Osteocyte (in vitro differentiated cells): ENCODE data around the gene GMPS. TPM values are rescaled to one million over a fixed set of nuclear protein-coding genes. Genes with fewer than 3 reads are reported as not detected.

ENCODE experiments used
- DNase-seq: peaks from one replicate; pipeline ENCODE4 v3.0.0; 2021; ENCODE audit warnings: mixed read lengths; ENCODE audit not compliant: unreplicated experiment; ENCODE audit errors: extremely low spot score
- H3K27ac Mint-ChIP-seq: one replicate; pipeline ENCODE4 v1.8.0; 2021; ENCODE audit warnings: mild to moderate bottlenecking, mixed read lengths; ENCODE audit not compliant: unreplicated experiment
- H3K27me3 Mint-ChIP-seq: one replicate; pipeline ENCODE4 v1.8.0; 2021; ENCODE audit warnings: mixed read lengths; ENCODE audit not compliant: unreplicated experiment
- H3K36me3 Mint-ChIP-seq: one replicate; pipeline ENCODE4 v1.8.0; 2021; ENCODE audit warnings: mixed read lengths; ENCODE audit not compliant: unreplicated experiment
- H3K4me1 Mint-ChIP-seq: one replicate; pipeline ENCODE4 v1.8.0; 2021; ENCODE audit warnings: mixed read lengths; ENCODE audit not compliant: unreplicated experiment
- H3K4me3 Mint-ChIP-seq: one replicate; pipeline ENCODE4 v1.8.0; 2021; ENCODE audit warnings: mild to moderate bottlenecking, moderate library complexity, mixed read lengths; ENCODE audit not compliant: unreplicated experiment
- H3K9me3 Mint-ChIP-seq: one replicate; pipeline ENCODE4 v1.8.0; 2021; ENCODE audit warnings: mixed read lengths; ENCODE audit not compliant: unreplicated experiment
- CTCF ChIP-seq: fragments of 200-600 bp; sonication (generic); IDR thresholded peaks from 2 replicates; pipeline ENCODE4 v1.5.0; 2021; ENCODE audit warnings: antibody characterized with exemption, mild to moderate bottlenecking, moderate library complexity
- total RNA-seq: library from RNA; stranded (reverse); gene quantifications from 2 replicates; pipeline ENCODE4 v1.2.1, GENCODE V29; 2021

Gene GMPS
- total RNA-seq, 1 donor from 2014 or later: 60.8 TPM

GRCh38 chr3:155889952-155890351 is 19.5 kb downstream of the GMPS start:
- no peak for DNase-seq
- Mint-ChIP-seq H3K36me3 (peaks cover 13% of the 10 kb centered on the region), H3K9me3 (no peaks in the 10 kb centered on the region), H3K4me3 (no peak overlapping the region), H3K27me3 (no peaks in the 10 kb centered on the region), H3K4me1 (peaks cover 19% of the 10 kb centered on the region), H3K27ac (peak overlapping the region; percentile 70)
- no peak for TF ChIP-seq CTCF

- Mint-ChIP-seq H3K9me3 (no peaks in the 10 kb centered on the region), H3K27me3 (no peaks in the 10 kb centered on the region), H3K4me3 (no peak overlapping the region), H3K36me3 (peaks cover 19% of the 10 kb centered on the region), H3K4me1 (peaks cover 19% of the 10 kb centered on the region), H3K27ac (peak overlapping the region; percentile 43)
- TF ChIP-seq CTCF: no peak
- no peak for DNase-seq
Measured at GRCh38 chr3:155890671-155891190, 20.3 kb downstream of the GMPS start.

GRCh38 chr3:155891321-155891720 is 20.9 kb downstream of the GMPS start:
- H3K36me3 Mint-ChIP-seq: peaks cover 19% of the 10 kb centered on the region
- peaks cover 19% of the 10 kb centered on the region for H3K4me1 Mint-ChIP-seq
- H3K4me3 Mint-ChIP-seq: no peak overlapping the region
- DNase-seq: no peak
- no peaks in the 10 kb centered on the region for H3K27me3 Mint-ChIP-seq
- no peak overlapping the region for H3K27ac Mint-ChIP-seq
- TF ChIP-seq CTCF: no peak
- H3K9me3 Mint-ChIP-seq: no peaks in the 10 kb centered on the region

GRCh38 chr3:155895379-155895900 is 25.0 kb downstream of the GMPS start:
- Mint-ChIP-seq H3K27me3 (no peaks in the 10 kb centered on the region), H3K9me3 (no peaks in the 10 kb centered on the region), H3K36me3 (peaks cover 31% of the 10 kb centered on the region), H3K4me1 (peaks cover 7% of the 10 kb centered on the region), H3K4me3 (no peak overlapping the region), H3K27ac (no peak overlapping the region)
- DNase-seq: no peak
- no peak for TF ChIP-seq CTCF

GRCh38 chr3:155906900-155907299 is 36.5 kb downstream of the GMPS start:
- H3K36me3 Mint-ChIP-seq: peaks cover 42% of the 10 kb centered on the region
- no peak for TF ChIP-seq CTCF
- peaks cover 7% of the 10 kb centered on the region for H3K4me1 Mint-ChIP-seq
- no peak for DNase-seq
- H3K27ac Mint-ChIP-seq: no peak overlapping the region
- no peaks in the 10 kb centered on the region for H3K9me3 Mint-ChIP-seq
- no peak overlapping the region for H3K4me3 Mint-ChIP-seq
- H3K27me3 Mint-ChIP-seq: no peaks in the 10 kb centered on the region
